Measurements from ENCODE around the gene FAM234B.

Gene FAM234B

DNA sequence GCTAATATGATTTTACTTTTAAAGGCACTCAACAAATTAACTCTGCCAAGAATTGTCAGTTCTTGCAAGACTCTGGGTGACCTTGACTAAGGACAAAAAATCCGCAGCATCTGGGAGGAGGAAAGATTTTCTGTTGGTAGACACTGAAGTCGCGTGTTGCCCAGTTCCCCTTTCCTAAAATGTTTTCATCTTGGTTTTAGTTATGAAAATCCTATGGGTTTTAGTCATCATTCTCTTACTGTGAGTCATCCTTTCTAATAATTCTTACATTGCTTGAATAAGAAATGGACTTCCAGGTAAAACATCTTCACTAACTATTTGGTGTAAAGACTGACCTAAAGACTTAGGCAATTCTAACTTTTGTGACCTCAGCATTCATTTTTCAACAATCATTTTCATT lies 50.2 kb downstream of the FAM234B start:
- DNase-seq: no peak

- peak; percentile 7 for DNase-seq
These were observed 51.2 kb downstream of the FAM234B start for GRCh38 chr12:13095266-13095995.

- no peak for DNase-seq
These were observed 53.4 kb downstream of the FAM234B start for GRCh38 chr12:13097491-13098011.

- DNase-seq: no peak
These were observed 55.1 kb downstream of the FAM234B start for GRCh38 chr12:13099066-13099843.

DNA sequence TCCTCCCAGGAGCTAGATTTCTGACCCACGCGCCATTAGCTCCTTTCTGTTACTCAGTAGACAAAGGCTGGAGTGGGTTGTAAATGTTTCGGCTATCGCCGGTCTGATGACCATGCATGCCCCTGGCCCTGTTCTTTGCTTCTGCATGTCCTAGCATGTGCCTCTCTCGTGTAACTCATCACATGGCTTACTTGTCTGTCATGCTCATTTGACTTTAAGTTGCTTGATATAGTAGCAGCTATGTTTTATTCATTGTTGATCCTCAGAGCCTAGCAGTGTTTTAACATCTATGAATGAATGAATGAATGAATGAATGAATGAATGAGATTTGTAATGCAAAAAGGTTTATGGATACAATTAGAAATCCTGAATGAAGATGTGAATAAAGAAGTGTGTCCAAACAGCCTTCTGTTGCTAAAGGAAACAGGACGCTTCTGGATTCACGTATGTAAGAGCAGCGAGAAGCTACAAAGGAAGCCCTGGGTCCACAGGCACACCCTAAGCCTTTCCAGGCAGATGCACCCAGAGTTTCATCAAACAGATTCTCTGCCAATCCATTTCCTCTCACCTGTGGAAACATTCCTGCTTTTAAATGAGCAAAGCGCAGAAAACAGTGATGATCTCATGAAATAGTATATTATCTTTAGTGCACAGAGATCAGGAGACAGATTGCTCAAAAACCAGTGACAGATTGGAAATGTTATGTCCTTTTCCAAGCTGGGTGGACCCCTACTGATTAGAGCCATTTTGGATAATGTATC lies 55.8 kb downstream of the FAM234B start:
- DNase-seq: no peak

DNA sequence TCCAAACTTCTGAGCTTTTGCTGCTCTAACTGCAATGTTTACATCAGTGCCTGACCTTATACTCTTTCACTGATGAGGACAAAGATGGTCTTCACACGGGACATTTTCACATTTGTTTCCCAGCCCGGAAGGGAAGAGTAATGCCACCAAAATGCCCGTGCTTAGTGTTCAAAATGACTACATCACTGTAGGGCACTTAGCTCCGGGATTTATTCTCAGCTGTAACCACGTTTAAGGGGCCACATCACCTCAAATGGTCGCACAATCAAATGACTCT lies 56.4 kb downstream of the FAM234B start:
- DNase-seq: no peak

GRCh38 chr12:13100882-13101769 lies 56.9 kb downstream of the FAM234B start:
- peak; percentile 58 for DNase-seq

DNA sequence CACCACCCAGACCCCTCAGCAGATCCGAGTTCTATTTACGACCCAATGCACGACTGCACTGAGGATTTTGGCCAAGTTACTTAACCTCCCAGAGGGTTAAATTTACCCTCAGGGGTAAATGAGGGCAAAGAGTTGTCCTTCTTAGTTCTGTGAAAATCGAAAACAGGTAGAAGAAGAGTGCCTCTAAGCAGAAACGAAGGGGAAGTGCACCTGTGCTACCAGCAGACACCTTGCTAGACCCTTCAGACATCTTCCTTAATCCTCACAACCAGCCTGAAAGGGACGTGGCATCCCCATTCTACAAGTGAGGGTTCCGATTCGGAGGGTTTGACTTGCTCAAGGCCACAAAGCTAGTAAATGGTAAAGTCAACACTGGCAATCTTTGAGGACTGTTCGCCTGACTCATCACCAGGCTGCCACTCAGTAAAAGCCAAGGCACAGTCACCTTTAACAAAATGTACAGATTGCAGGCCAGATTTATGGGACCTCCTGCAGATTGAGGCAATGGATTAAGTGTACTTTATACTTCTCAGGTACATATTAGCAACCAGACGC lies 57.7 kb downstream of the FAM234B start:
- peak; percentile 11 for DNase-seq

DNA sequence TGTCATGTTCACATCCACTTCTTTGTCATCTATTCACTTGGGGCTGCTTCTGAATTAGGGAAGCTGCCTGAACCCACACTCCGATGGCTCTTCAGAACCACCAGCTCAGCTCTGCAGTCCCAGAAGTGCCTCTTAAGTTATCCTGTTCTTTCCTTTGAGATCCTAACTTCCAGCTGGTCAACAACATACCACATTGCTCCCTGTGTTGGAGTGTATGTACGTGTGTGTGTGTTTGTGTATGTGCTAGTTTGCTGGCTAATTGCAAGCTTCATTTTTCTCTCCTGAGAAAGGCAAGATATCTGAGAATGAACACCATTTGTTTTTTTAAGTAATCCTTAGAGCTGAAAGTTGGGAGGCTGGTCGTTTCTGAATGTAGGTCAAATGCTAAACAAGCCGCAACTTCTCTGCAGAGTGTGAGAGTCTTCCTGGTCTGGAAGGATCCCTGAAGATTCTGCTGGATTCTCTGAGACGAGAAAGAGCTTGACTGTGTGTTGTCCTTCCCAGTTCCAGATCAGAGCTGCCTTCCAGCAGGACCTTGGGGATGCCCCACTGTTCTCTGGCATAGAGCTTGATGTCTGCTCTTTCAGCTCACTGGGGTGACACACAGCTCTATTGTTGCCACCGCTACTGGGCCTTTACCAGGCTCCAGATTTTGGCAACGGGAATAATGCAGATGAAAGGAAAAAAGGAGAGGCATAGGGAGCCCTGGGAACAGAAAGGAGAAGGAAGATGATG lies 58.4 kb downstream of the FAM234B start:
- DNase-seq: no peak

DNA sequence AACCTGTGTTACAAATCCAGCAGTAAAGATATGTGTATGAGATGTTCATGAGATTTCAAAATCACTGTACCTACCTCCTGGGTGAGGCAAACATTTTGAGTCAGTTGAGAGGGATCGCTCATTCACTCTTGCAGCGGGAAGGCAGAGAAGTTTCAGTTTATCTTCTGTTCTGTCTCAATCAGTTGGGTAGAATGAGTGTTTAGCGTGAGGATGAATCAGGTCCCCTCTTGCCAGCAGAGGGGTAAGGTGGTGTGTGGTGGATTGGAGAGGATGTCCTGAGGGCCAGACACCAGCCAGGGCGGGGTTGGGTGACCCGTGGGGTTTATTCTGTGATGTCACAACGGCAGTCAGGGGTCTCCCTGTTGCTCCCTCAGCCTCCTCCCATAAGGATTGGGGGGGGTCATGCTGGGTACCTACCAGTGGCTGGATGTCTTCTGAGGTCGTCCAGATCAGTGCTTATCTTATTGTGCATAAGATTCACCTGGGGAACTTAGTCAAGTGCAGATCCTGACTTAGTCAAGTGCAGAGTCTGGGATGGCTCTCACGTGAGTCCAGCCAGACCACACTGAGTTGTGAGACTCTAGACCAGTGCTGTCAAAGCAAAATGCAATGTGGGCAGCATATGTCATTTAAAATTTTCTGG lies 59.3 kb downstream of the FAM234B start, which contains the start of gene GSG1:
Gene GSG1 (minus strand): TSS at position 277 of the 643 bp plus-strand sequence. CDS start 155 bp downstream, at position 122.
- DNase-seq: no peak

GRCh38 chr12:13104409-13104808 lies 60.2 kb downstream of the FAM234B start:
- DNase-seq: no peak

DNA sequence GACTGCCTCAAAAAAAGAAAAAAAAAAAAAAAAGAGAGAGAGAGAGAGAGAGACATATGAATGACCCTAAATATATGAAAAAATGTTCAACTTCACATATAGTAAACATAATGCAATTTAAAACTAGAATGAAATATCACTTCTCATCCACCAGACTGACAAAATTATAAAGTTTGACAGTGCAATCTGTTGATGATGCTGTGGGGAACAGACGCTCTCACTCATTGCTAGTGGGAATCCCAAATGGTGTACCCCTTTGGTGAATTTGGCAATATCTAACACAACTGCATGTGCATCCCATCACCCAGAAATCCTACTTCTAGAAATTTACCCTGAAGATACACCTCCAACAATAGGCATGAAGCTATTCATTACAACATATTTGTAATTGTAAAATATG lies 61.6 kb downstream of the FAM234B start:
- no peak for DNase-seq

DNA sequence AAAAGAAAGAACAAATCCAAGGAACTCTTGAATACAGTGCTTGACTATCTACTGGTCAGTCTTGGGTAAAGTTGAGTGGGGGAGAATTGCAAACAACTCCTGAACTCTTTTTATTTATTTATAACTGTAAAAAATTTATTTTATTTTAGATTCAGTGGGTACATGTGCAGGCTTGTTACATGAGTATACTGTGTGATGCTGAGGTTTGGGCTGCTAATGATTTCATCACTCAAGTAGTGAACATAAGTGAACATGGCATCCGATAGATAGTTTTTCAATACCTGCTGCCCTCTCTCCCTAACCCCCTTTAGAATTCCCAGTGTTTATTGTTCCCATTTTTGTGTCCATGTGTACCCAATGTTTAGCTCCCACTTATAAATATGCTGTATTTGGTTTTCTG lies 62.5 kb downstream of the FAM234B start:
- DNase-seq: no peak

DNA sequence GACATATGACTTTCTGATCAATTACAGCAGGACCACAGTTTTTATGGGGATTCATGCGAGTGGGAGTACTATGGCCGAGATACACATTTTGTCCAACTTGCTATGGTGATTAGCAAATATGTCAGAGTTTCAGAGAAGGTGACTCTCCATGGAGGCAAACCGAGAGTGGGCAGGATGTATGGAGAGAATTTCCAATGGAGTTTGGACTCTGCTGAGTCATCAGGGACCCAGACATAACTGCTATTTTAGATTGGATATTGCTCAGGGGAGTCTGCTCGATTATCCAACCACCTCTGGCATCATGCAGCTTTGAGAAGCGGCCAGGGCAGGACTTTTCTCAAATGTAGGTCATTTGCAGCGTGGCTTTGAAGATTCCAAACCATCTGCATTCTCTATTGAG lies 68.8 kb downstream of the FAM234B start:
- DNase-seq: no peak

GRCh38 chr12:13114251-13115052 lies 70.3 kb downstream of the FAM234B start:
- no peak for DNase-seq

- DNase-seq: no peak
These were observed 72.1 kb downstream of the FAM234B start for GRCh38 chr12:13116259-13116658.

DNA sequence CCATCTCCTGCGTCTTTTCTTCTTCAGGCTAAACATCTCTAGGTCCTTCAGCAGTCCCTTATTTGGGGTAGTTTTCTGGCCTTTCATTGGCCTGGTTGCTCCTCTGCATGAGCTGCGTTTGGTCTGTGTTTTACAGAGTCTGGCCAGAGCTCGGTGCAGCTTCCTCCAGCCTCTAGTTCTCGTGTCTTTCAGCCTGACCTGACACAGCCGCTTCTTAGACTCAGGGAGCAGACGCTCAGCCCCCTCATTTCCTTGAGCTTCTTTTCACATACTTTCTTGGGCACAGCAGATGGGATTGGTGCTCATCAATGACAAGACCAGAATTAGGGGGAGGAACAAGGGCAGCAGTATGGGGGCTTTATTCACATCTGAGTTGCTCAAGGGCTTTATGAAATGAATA lies 72.8 kb downstream of the FAM234B start:
- DNase-seq: no peak

DNA sequence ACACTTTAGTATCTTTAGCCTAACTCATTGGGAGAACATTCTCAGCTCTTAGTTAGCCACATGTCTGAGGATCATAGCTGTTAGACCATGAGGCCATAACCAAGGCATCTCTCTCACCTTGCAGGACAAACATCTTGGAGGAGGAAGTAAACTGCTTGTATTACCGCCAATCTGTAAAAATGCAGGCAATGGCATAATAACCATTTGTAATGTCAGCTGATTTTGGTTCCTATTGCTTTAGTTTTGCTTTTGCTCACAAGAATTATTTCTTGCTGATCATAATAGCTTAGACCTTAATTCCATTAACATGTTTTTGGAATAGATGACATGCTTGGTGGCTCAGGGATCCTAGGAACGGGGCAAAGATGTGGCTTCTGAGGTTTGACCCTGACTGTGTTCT lies 75.6 kb downstream of the FAM234B start:
- DNase-seq: no peak

GRCh38 chr12:13120413-13120812 lies 76.2 kb downstream of the FAM234B start:
- DNase-seq: no peak

DNA sequence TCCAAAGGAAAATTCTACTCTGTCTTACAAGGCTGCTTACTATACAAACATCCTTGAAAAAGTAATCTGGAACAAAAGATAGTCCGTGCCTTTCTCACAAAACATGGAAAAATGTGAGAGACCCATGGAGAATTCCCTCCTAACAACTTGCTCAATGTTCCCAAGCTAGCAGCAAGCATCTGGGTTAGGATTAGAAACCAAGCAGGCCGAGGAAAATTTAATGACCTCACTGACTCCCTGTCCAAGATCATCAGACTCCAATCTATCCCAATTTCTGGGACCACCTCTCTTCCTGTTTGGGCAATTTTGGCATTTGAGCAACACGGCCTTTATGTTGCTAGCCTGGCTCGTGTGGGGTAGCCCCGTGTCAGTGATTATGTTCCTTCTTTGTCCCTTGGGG lies 77.4 kb downstream of the FAM234B start:
- no peak for DNase-seq

Data from NCI-H446 treated with DMSO at 0.1 percent for 48 hours (cell line).